H9 (cell line): Measurements from ENCODE around the gene CDRT4. TPM values are rescaled to one million over a fixed set of nuclear protein-coding genes. Genes with fewer than 3 reads are reported as not detected.

Experiments used
- DNase-seq: peaks from one replicate; pipeline ENCODE4 v3.0.0-alpha.2; 2017
- H2AFZ ChIP-seq: one replicate; pipeline ENCODE4 v1.6.1; 2013; ENCODE audit warnings: mild to moderate bottlenecking, low read length, control low read depth, moderate library complexity
- H2AK5ac ChIP-seq: 2 replicates; pipeline ENCODE4 v1.6.1; 2013; ENCODE audit warnings: low read length, control low read depth, mixed read lengths; ENCODE audit not compliant: insufficient read length
- H2BK120ac ChIP-seq: one replicate; pipeline ENCODE4 v1.6.1; 2013; ENCODE audit warnings: low read depth, mild to moderate bottlenecking, low read length, control low read depth, inconsistent platforms; ENCODE audit not compliant: poor library complexity, severe bottlenecking
- H2BK12ac ChIP-seq: 2 replicates; pipeline ENCODE4 v1.6.1; 2013; ENCODE audit warnings: low read length, control low read depth, mixed read lengths, low read depth; ENCODE audit not compliant: insufficient read length
- H2BK15ac ChIP-seq: 2 replicates; pipeline ENCODE4 v1.6.1; 2013; ENCODE audit warnings: low read depth, low read length, control low read depth
- H2BK20ac ChIP-seq: one replicate; pipeline ENCODE4 v1.6.1; 2013; ENCODE audit warnings: low read depth, mild to moderate bottlenecking, low read length, control low read depth, inconsistent platforms; ENCODE audit not compliant: poor library complexity, severe bottlenecking
- H2BK5ac ChIP-seq: 2 replicates; pipeline ENCODE4 v1.6.1; 2013; ENCODE audit warnings: low read length, control low read depth, mixed read lengths; ENCODE audit not compliant: insufficient read length
- H3K14ac ChIP-seq: 2 replicates; pipeline ENCODE4 v1.6.1; 2013; ENCODE audit warnings: low read length, control low read depth; ENCODE audit not compliant: insufficient read depth
- H3K18ac ChIP-seq: 2 replicates; pipeline ENCODE4 v1.6.1; 2013; ENCODE audit warnings: low read depth, mild to moderate bottlenecking, mixed read lengths, low read length, control low read depth; ENCODE audit not compliant: insufficient read length
- H3K23ac ChIP-seq: 2 replicates; pipeline ENCODE4 v1.6.1; 2013; ENCODE audit warnings: low read length, control low read depth, mixed read lengths, low read depth; ENCODE audit not compliant: insufficient read length
- H3K23me2 ChIP-seq: 2 replicates; pipeline ENCODE4 v1.6.1; 2013; ENCODE audit warnings: low read depth, mild to moderate bottlenecking, mixed read lengths, low read length, control low read depth; ENCODE audit not compliant: insufficient read length, poor library complexity, severe bottlenecking
- H3K27ac ChIP-seq: 2 replicates; pipeline ENCODE4 v1.5.1; 2013; ENCODE audit warnings: low read length, control low read depth, mixed read lengths, low read depth; ENCODE audit not compliant: insufficient read length
- H3K27me3 ChIP-seq: 2 replicates; pipeline ENCODE4 v1.6.1; 2013; ENCODE audit warnings: low read length, control low read depth, inconsistent platforms; ENCODE audit not compliant: insufficient read depth
- H3K4ac ChIP-seq: 2 replicates; pipeline ENCODE4 v1.6.1; 2013; ENCODE audit warnings: low read depth, mild to moderate bottlenecking, control low read depth, inconsistent platforms, low read length, moderate library complexity
- H3K4me1 ChIP-seq: 2 replicates; pipeline ENCODE4 v1.6.1; 2013; ENCODE audit warnings: low read length, control low read depth, inconsistent platforms; ENCODE audit not compliant: insufficient read depth
- H3K4me2 ChIP-seq: 2 replicates; pipeline ENCODE4 v1.6.1; 2013; ENCODE audit warnings: low read length, control low read depth, mixed read lengths; ENCODE audit not compliant: insufficient read length, insufficient read depth
- H3K56ac ChIP-seq: 2 replicates; pipeline ENCODE4 v1.6.1; 2013; ENCODE audit warnings: low read depth, mild to moderate bottlenecking, mixed read lengths, low read length, control low read depth; ENCODE audit not compliant: insufficient read length
- H3K79me1 ChIP-seq: 2 replicates; pipeline ENCODE4 v1.6.1; 2013; ENCODE audit warnings: low read depth, mild to moderate bottlenecking, moderate library complexity, low read length, control low read depth, inconsistent platforms; ENCODE audit not compliant: insufficient read depth, poor library complexity, severe bottlenecking
- H3K79me2 ChIP-seq: 2 replicates; pipeline ENCODE4 v1.6.1; 2013; ENCODE audit warnings: low read length, control low read depth, inconsistent platforms; ENCODE audit not compliant: insufficient read depth
- H3K9ac ChIP-seq: 2 replicates; pipeline ENCODE4 v1.6.1; 2013; ENCODE audit warnings: low read length, control low read depth, mixed read lengths; ENCODE audit not compliant: insufficient read length; ENCODE audit errors: extremely low read depth
- H3K9me3 ChIP-seq: one replicate; pipeline ENCODE4 v1.6.1; 2013; ENCODE audit warnings: low read depth, low read length, inconsistent platforms; ENCODE audit not compliant: control insufficient read depth
- H3T11ph ChIP-seq: one replicate; pipeline ENCODE4 v1.6.1; 2013; ENCODE audit warnings: mild to moderate bottlenecking, low read length, control low read depth, inconsistent platforms
- H4K20me1 ChIP-seq: one replicate; pipeline ENCODE4 v1.6.1; 2013; ENCODE audit not compliant: control insufficient read depth, insufficient read length, insufficient read depth
- H4K5ac ChIP-seq: 2 replicates; pipeline ENCODE4 v1.6.1; 2013; ENCODE audit warnings: low read depth, mild to moderate bottlenecking, mixed read lengths, low read length, control low read depth; ENCODE audit not compliant: insufficient read length
- H4K8ac ChIP-seq: replicated peaks from 2 replicates; pipeline ENCODE4 v1.6.1; 2013; ENCODE audit warnings: low read length, control low read depth, mixed read lengths, low read depth; ENCODE audit not compliant: insufficient read length
- H4K91ac ChIP-seq: 2 replicates; pipeline ENCODE4 v1.6.1; 2013; ENCODE audit warnings: low read depth, mild to moderate bottlenecking, moderate library complexity, mixed read lengths, low read length, control low read depth; ENCODE audit not compliant: insufficient read length
- H3K27ac Mint-ChIP-seq, 3 experiments: 2 replicates in 2 of 3; 3 replicates in 1 of 3; pipeline ENCODE4 v1.8.0; 2020 to 2021; ENCODE audit warnings: mixed read lengths in 3 of 3, mild to moderate bottlenecking in 1 of 3, moderate library complexity in 1 of 3
- H3K27me3 Mint-ChIP-seq: 2 replicates; pipeline ENCODE4 v1.8.0; 2021; ENCODE audit warnings: low read depth, mild to moderate bottlenecking, moderate library complexity, mixed read lengths
- H3K36me3 Mint-ChIP-seq, 3 experiments: 2 replicates in 2 of 3; 3 replicates in 1 of 3; pipeline ENCODE4 v1.8.0; 2020 to 2021; ENCODE audit warnings: low read depth in 3 of 3, mixed read lengths in 3 of 3; ENCODE audit not compliant: insufficient read depth in 1 of 3
- H3K4me1 Mint-ChIP-seq, 2 experiments: 2 replicates each; pipeline ENCODE4 v1.8.0; 2020; ENCODE audit warnings: mixed read lengths in 2 of 2
- H3K4me3 Mint-ChIP-seq, 2 experiments: 2 replicates in 1 of 2; 3 replicates in 1 of 2; pipeline ENCODE4 v1.8.0; 2020 to 2021; ENCODE audit warnings: mild to moderate bottlenecking in 2 of 2, mixed read lengths in 2 of 2, moderate library complexity in 1 of 2
- H3K9me3 Mint-ChIP-seq, 2 experiments: 2 replicates in 1 of 2; 3 replicates in 1 of 2; pipeline ENCODE4 v1.8.0; 2020; ENCODE audit warnings: mild to moderate bottlenecking in 2 of 2, mixed read lengths in 2 of 2, moderate library complexity in 1 of 2
- WGBS: extraction: QIAGEN DNeasy Blood & Tissue Kit; methylation state at CpG from one replicate; pipeline ENCODE4 v1.1.7; 2013; ENCODE audit warnings: missing lambda C conversion rate, low lambda C conversion rate, mixed read lengths; ENCODE audit not compliant: insufficient read length; ENCODE audit errors: extremely low coverage; 5-methylcytosine and 5-hydroxymethylcytosine counted together
- total RNA-seq: library from RNA; stranded (reverse); gene quantifications from 2 replicates; pipeline ENCODE4 v1.2.1, GENCODE V29; 2021
- TF ChIP-seq, protein P1 (sequence below): fragments of 200-600 bp; sonication (generic); conservative IDR thresholded peaks from 3 replicates; pipeline ENCODE4 v1.8.0; 2021; ENCODE audit warnings: antibody characterized with exemption, mild to moderate bottlenecking

The CDRT4 gene
- total RNA-seq, 1 experiment from 2014 or later, result 3.8 TPM

- H3K9me3 Mint-ChIP-seq, result no peaks in the 10 kb centered on the region
- DNase-seq, result peak; percentile 80
- Histone ChIP-seq H3K79me2 (no peaks in the 10 kb centered on the region), H2BK20ac (no peak overlapping the region), H2BK120ac (no peak overlapping the region), H3K27ac (no peak overlapping the region), H3K4me1 (no peaks in the 10 kb centered on the region), H2BK15ac (no peak overlapping the region), H3T11ph (no peak overlapping the region), H3K79me1 (no peaks in the 10 kb centered on the region), H3K18ac (no peak overlapping the region), H4K20me1 (no peaks in the 10 kb centered on the region), H3K23ac (no peak overlapping the region), H4K8ac (no peak overlapping the region), H3K23me2 (no peaks in the 10 kb centered on the region), H4K91ac (no peak overlapping the region), H2BK12ac (no peak overlapping the region), H2AFZ (no peak overlapping the region), H3K9me3 (no peaks in the 10 kb centered on the region), H2BK5ac (no peak overlapping the region), H3K27me3 (no peaks in the 10 kb centered on the region), H3K4ac (no peak overlapping the region), H2AK5ac (no peak overlapping the region), H4K5ac (no peak overlapping the region), H3K14ac (no peak overlapping the region), H3K9ac (no peak overlapping the region), H3K56ac (no peak overlapping the region), H3K4me2 (no peak overlapping the region)
- TF ChIP-seq, protein P1, sequence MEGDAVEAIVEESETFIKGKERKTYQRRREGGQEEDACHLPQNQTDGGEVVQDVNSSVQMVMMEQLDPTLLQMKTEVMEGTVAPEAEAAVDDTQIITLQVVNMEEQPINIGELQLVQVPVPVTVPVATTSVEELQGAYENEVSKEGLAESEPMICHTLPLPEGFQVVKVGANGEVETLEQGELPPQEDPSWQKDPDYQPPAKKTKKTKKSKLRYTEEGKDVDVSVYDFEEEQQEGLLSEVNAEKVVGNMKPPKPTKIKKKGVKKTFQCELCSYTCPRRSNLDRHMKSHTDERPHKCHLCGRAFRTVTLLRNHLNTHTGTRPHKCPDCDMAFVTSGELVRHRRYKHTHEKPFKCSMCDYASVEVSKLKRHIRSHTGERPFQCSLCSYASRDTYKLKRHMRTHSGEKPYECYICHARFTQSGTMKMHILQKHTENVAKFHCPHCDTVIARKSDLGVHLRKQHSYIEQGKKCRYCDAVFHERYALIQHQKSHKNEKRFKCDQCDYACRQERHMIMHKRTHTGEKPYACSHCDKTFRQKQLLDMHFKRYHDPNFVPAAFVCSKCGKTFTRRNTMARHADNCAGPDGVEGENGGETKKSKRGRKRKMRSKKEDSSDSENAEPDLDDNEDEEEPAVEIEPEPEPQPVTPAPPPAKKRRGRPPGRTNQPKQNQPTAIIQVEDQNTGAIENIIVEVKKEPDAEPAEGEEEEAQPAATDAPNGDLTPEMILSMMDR, result peak; percentile 76
- no CpG with 5 or more reads among the region's 10 CpGs for WGBS
- H3K27me3 Mint-ChIP-seq, result no peaks in the 10 kb centered on the region; the same call in 1 of the 2 replicates
- no peak overlapping the region for H3K27ac Mint-ChIP-seq
- peaks cover 0 to 4% (median 0%) of the 10 kb centered on the region in 3 experiments; a peak in 3 of 7 replicates for H3K36me3 Mint-ChIP-seq
- no peak overlapping the region for H3K4me3 Mint-ChIP-seq
- H3K4me1 Mint-ChIP-seq, result peaks cover 0 to 4% of the 10 kb centered on the region in 2 experiments; a peak in 1 of 4 replicates
These were observed 21.4 kb downstream of the CDRT4 start for GRCh38 chr17:15446036-15446435.
